Chondrocyte (in vitro differentiated cells): Measurements from ENCODE around the gene MAML3. TPM values are rescaled to one million over a fixed set of nuclear protein-coding genes. Genes with fewer than 3 reads are reported as not detected.

Experiments
- DNase-seq: peaks from one replicate; pipeline ENCODE4 v3.0.0; 2021; ENCODE audit warnings: mixed read lengths, low spot score
- H3K27ac Mint-ChIP-seq: one replicate; pipeline ENCODE4 v1.8.0; 2021; ENCODE audit warnings: mild to moderate bottlenecking, moderate library complexity, mixed read lengths; ENCODE audit not compliant: unreplicated experiment
- H3K27me3 Mint-ChIP-seq: 2 replicates; pipeline ENCODE4 v1.8.0; 2021; ENCODE audit warnings: low read depth, mixed read lengths
- H3K36me3 Mint-ChIP-seq: 2 replicates; pipeline ENCODE4 v1.8.0; 2021; ENCODE audit warnings: low read depth, mixed read lengths
- H3K4me1 Mint-ChIP-seq: 2 replicates; pipeline ENCODE4 v1.8.0; 2021; ENCODE audit warnings: low read depth, mild to moderate bottlenecking, mixed read lengths
- H3K4me3 Mint-ChIP-seq: one replicate; pipeline ENCODE4 v1.8.0; 2021; ENCODE audit warnings: mild to moderate bottlenecking, moderate library complexity, mixed read lengths; ENCODE audit not compliant: unreplicated experiment
- H3K9me3 Mint-ChIP-seq: 2 replicates; pipeline ENCODE4 v1.8.0; 2021; ENCODE audit warnings: low read depth, mixed read lengths
- CTCF ChIP-seq: fragments of 200-600 bp; sonication (generic); IDR thresholded peaks from 2 replicates; pipeline ENCODE4 v1.5.0; 2021; ENCODE audit warnings: antibody characterized with exemption, mild to moderate bottlenecking, moderate library complexity
- total RNA-seq: library from RNA; stranded (reverse); gene quantifications from 3 replicates; pipeline ENCODE4 v1.2.1, GENCODE V29; 2021

MAML3 gene
- total RNA-seq, 1 donor from 2014 or later: 1.6 TPM

- no peak for TF ChIP-seq CTCF
- no peaks in the 10 kb centered on the region for H3K27me3 Mint-ChIP-seq
- peaks cover 12% of the 10 kb centered on the region for H3K4me1 Mint-ChIP-seq
- H3K4me3 Mint-ChIP-seq: no peak overlapping the region
- H3K36me3 Mint-ChIP-seq: no peaks in the 10 kb centered on the region
- no peak for DNase-seq
- no peak overlapping the region for H3K27ac Mint-ChIP-seq
- no peaks in the 10 kb centered on the region for H3K9me3 Mint-ChIP-seq
Measured at GRCh38 chr4:140115140-140115539, 38.8 kb downstream of the MAML3 start.

GRCh38 chr4:140113653-140114052, 40.3 kb downstream of the MAML3 start:
- H3K9me3 Mint-ChIP-seq: no peaks in the 10 kb centered on the region

GRCh38 chr4:140112576-140112975, 41.4 kb downstream of the MAML3 start:
- H3K36me3 Mint-ChIP-seq: no peaks in the 10 kb centered on the region
- peaks cover 12% of the 10 kb centered on the region for H3K4me1 Mint-ChIP-seq
- H3K27ac Mint-ChIP-seq: no peak overlapping the region
- no peak overlapping the region for H3K4me3 Mint-ChIP-seq
- no peaks in the 10 kb centered on the region for H3K9me3 Mint-ChIP-seq
- no peaks in the 10 kb centered on the region for H3K27me3 Mint-ChIP-seq
- DNase-seq: no peak
- TF ChIP-seq CTCF: no peak

More at GRCh38 chr4:140113653-140114052, 40.3 kb downstream of the MAML3 start:
- Mint-ChIP-seq H3K4me1 (peaks cover 12% of the 10 kb centered on the region), H3K27ac (no peak overlapping the region), H3K4me3 (no peak overlapping the region), H3K36me3 (no peaks in the 10 kb centered on the region), H3K27me3 (no peaks in the 10 kb centered on the region)
- DNase-seq: no peak
- TF ChIP-seq CTCF: no peak

GRCh38 chr4:140111256-140111655, 42.7 kb downstream of the MAML3 start:
- TF ChIP-seq CTCF: no peak
- H3K9me3 Mint-ChIP-seq: no peaks in the 10 kb centered on the region
- no peaks in the 10 kb centered on the region for H3K36me3 Mint-ChIP-seq
- no peak overlapping the region for H3K27ac Mint-ChIP-seq
- H3K4me3 Mint-ChIP-seq: no peak overlapping the region
- H3K4me1 Mint-ChIP-seq: peaks cover 2% of the 10 kb centered on the region
- no peaks in the 10 kb centered on the region for H3K27me3 Mint-ChIP-seq
- no peak for DNase-seq

- no peak for DNase-seq
- no peaks in the 10 kb centered on the region for H3K4me1 Mint-ChIP-seq
- H3K36me3 Mint-ChIP-seq: no peaks in the 10 kb centered on the region
- H3K9me3 Mint-ChIP-seq: no peaks in the 10 kb centered on the region
- no peaks in the 10 kb centered on the region for H3K27me3 Mint-ChIP-seq
- H3K27ac Mint-ChIP-seq: no peak overlapping the region
- no peak for TF ChIP-seq CTCF
- no peak overlapping the region for H3K4me3 Mint-ChIP-seq
Measured at GRCh38 chr4:140110542-140111215, 43.3 kb downstream of the MAML3 start.
